GM12891 (cell line): ENCODE results near the gene ZC3H14.

Experiments used
- PAX5 ChIP-seq: IDR thresholded peaks from 2 replicates; pipeline ENCODE4 v1.6.1; 2011; ENCODE audit warnings: low read length, moderate library complexity, mild to moderate bottlenecking; ENCODE audit not compliant: insufficient read depth, severe bottlenecking
- POLR2A ChIP-seq: IDR thresholded peaks from 2 replicates; pipeline ENCODE4 v1.6.1; 2011; ENCODE audit warnings: low read depth, low read length, control low read depth
- POLR2AphosphoS5 ChIP-seq: IDR thresholded peaks from 2 replicates; pipeline ENCODE4 v1.6.1; 2011; ENCODE audit warnings: low read depth, low read length, control low read depth
- POU2F2 ChIP-seq: IDR thresholded peaks from 2 replicates; pipeline ENCODE4 v1.6.1; 2011; ENCODE audit warnings: low read depth, mild to moderate bottlenecking, control low read depth, low read length, moderate library complexity
- SPI1 ChIP-seq: IDR thresholded peaks from 2 replicates; pipeline ENCODE4 v1.6.1; 2011; ENCODE audit warnings: low read depth, low read length, control low read depth
- TAF1 ChIP-seq: IDR thresholded peaks from 2 replicates; pipeline ENCODE4 v1.6.1; 2011; ENCODE audit warnings: low read depth, low read length, control low read depth

- no peak for TF ChIP-seq SPI1
- TF ChIP-seq POLR2A = no peak
- TF ChIP-seq POLR2AphosphoS5 = no peak
- TF ChIP-seq POU2F2 = no peak
- no peak for TF ChIP-seq PAX5
- no peak for TF ChIP-seq TAF1
These were observed 19.7 kb upstream of the ZC3H14 start for GRCh38 chr14:88542857-88543795.
